D721Med (cell line): ENCODE results near the gene NUCKS1.

Source experiments
- DNase-seq: peaks from one replicate; pipeline ENCODE4 v3.0.0; 2011; ENCODE audit warnings: low spot score; ENCODE audit not compliant: insufficient read length
- FAIRE-seq: peaks from 2 replicates; lab custom pipeline; 2011; peaks lifted over from hg19 to GRCh38; lab: Jason Lieb, UNC
- CTCF ChIP-seq: IDR thresholded peaks from 2 replicates; pipeline ENCODE4 v1.5.1; 2012; ENCODE audit warnings: mild to moderate bottlenecking, control low read depth; ENCODE audit not compliant: insufficient read depth; ENCODE audit errors: missing control alignments

NUCKS1 gene

GRCh38 chr1:205750138-205751035, at the start of gene NUCKS1:
Gene NUCKS1, minus strand, starts transcription at chr1:205750182. Its CDS starts 209 bp downstream, at chr1:205749973.
- DNase-seq (peak; percentile 68), FAIRE-seq (peak; percentile 94)
- no peak for TF ChIP-seq CTCF

- FAIRE-seq (no peak), DNase-seq (no peak)
- no peak for TF ChIP-seq CTCF
These were observed 48.6 kb upstream of the NUCKS1 start for GRCh38 chr1:205798577-205798976.

- no peak for TF ChIP-seq CTCF
- no peak for DNase-seq
- FAIRE-seq = no peak
These were observed 47.2 kb upstream of the NUCKS1 start for GRCh38 chr1:205797168-205797567.

GRCh38 chr1:205794011-205794730, 44.2 kb upstream of the NUCKS1 start:
- no peak for FAIRE-seq
- DNase-seq = no peak

GRCh38 chr1:205792961-205793673, 43.1 kb upstream of the NUCKS1 start:
- DNase-seq = no peak
- no peak for FAIRE-seq
- no peak for TF ChIP-seq CTCF

More at GRCh38 chr1:205794011-205794730, 44.2 kb upstream of the NUCKS1 start:
- TF ChIP-seq CTCF = no peak

- no peak for DNase-seq
- FAIRE-seq = no peak
- TF ChIP-seq CTCF = no peak
These were observed 42.5 kb upstream of the NUCKS1 start for GRCh38 chr1:205792481-205792881.
